IgD-negative memory B cell (primary cell): ENCODE results near the gene MOK. TPM values are rescaled to one million over a fixed set of nuclear protein-coding genes. Genes with fewer than 3 reads are reported as not detected.
A peak's percentile ranks its signal among the peaks of the same experiment; 100 is the strongest.
"Not testable (repeated sequence)": the region's sequence is repeated elsewhere in the genome, so short reads cannot be mapped to it uniquely, and the experiment has no call there.

Experiments used
- H3K27ac Mint-ChIP-seq, 3 donors: one replicate each; pipeline ENCODE4 v1.8.0; 2020 to 2022; ENCODE audit warnings: mild to moderate bottlenecking in 3 of 3, mixed read lengths in 3 of 3, moderate library complexity in 1 of 3
- H3K27me3 Mint-ChIP-seq: one replicate; pipeline ENCODE4 v1.8.0; 2021; ENCODE audit warnings: mixed read lengths
- H3K36me3 Mint-ChIP-seq: one replicate; pipeline ENCODE4 v1.8.0; 2020; ENCODE audit warnings: mild to moderate bottlenecking, mixed read lengths
- H3K4me1 Mint-ChIP-seq, 3 donors: one replicate each; pipeline ENCODE4 v1.8.0; 2020 to 2022; ENCODE audit warnings: mixed read lengths in 3 of 3, mild to moderate bottlenecking in 1 of 3
- H3K4me3 Mint-ChIP-seq, 4 donors: one replicate each; pipeline ENCODE4 v1.8.0; 2020 to 2022; ENCODE audit warnings: mild to moderate bottlenecking in 4 of 4, mixed read lengths in 4 of 4, moderate library complexity in 3 of 4
- H3K9me3 Mint-ChIP-seq, 3 donors: one replicate each; pipeline ENCODE4 v1.8.0; 2020 to 2021; ENCODE audit warnings: mixed read lengths in 3 of 3, mild to moderate bottlenecking in 1 of 3
- polyA plus RNA-seq: library from polyadenylated mRNA; unstranded; fragments of 300-500 nt; fragmentation: Illumina TruSeq; gene quantifications from one replicate; pipeline ENCODE4 v1.2.3, GENCODE V29; 2021

The MOK gene
- polyA plus RNA-seq, 1 donor from 2014 or later, result 0.43 TPM

- H3K27me3 Mint-ChIP-seq, result no peaks in the 10 kb centered on the region
- no peak overlapping the region for H3K4me3 Mint-ChIP-seq
- peaks cover 12% of the 10 kb centered on the region for H3K36me3 Mint-ChIP-seq
- no peak overlapping the region for H3K27ac Mint-ChIP-seq
- H3K4me1 Mint-ChIP-seq, result peaks cover 0 to 5% (median 3%) of the 10 kb centered on the region in 3 donors
- no peaks in the 10 kb centered on the region for H3K9me3 Mint-ChIP-seq
These were observed 29.1 kb upstream of the MOK start for GRCh38 chr14:102333795-102334705.

- Mint-ChIP-seq H3K9me3 (no peaks in the 10 kb centered on the region), H3K27me3 (no peaks in the 10 kb centered on the region), H3K4me1 (peaks cover 0 to 3% (median 2%) of the 10 kb centered on the region in 3 donors), H3K27ac (peak overlapping the region in 1 of 3 donors; percentile 23), H3K4me3 (no peak overlapping the region), H3K36me3 (peaks cover 12% of the 10 kb centered on the region)
These were observed 28.4 kb upstream of the MOK start for GRCh38 chr14:102333390-102333789.

GRCh38 chr14:102330806-102331205 lies 25.8 kb upstream of the MOK start:
- Mint-ChIP-seq H3K27me3 (no peaks in the 10 kb centered on the region), H3K36me3 (peaks cover 7% of the 10 kb centered on the region), H3K4me1 (peaks cover 0 to 3% (median 2%) of the 10 kb centered on the region in 3 donors), H3K27ac (no peak overlapping the region), H3K9me3 (no peaks in the 10 kb centered on the region), H3K4me3 (no peak overlapping the region)

- H3K27me3 Mint-ChIP-seq, H3K4me1 Mint-ChIP-seq, H3K4me3 Mint-ChIP-seq, H3K36me3 Mint-ChIP-seq, H3K27ac Mint-ChIP-seq, H3K9me3 Mint-ChIP-seq: not testable (repeated sequence)
These were observed 24.4 kb upstream of the MOK start for GRCh38 chr14:102329381-102329780.

- no peaks in the 10 kb centered on the region for H3K9me3 Mint-ChIP-seq
- peak overlapping the region in 1 of 4 donors; percentile 43 for H3K4me3 Mint-ChIP-seq
- peaks cover 1% of the 10 kb centered on the region for H3K36me3 Mint-ChIP-seq
- H3K4me1 Mint-ChIP-seq, result peaks cover 6 to 11% (median 7%) of the 10 kb centered on the region in 3 donors
- H3K27ac Mint-ChIP-seq, result peak overlapping the region in 1 of 3 donors; percentile 7
- H3K27me3 Mint-ChIP-seq, result no peaks in the 10 kb centered on the region
These were observed 21.6 kb upstream of the MOK start for GRCh38 chr14:102326583-102326982.

GRCh38 chr14:102325791-102326345 lies 20.9 kb upstream of the MOK start:
- Mint-ChIP-seq H3K9me3 (no peaks in the 10 kb centered on the region), H3K4me1 (peaks cover 8 to 15% (median 12%) of the 10 kb centered on the region in 3 donors), H3K36me3 (no peaks in the 10 kb centered on the region), H3K27me3 (no peaks in the 10 kb centered on the region), H3K4me3 (no peak overlapping the region), H3K27ac (no peak overlapping the region)

GRCh38 chr14:102323102-102323501 lies 18.1 kb upstream of the MOK start:
- peak overlapping the region in 2 of 3 donors; percentile 40 to 79 for H3K27ac Mint-ChIP-seq
- peak overlapping the region in 2 of 4 donors; percentile 54 to 85 for H3K4me3 Mint-ChIP-seq
- H3K9me3 Mint-ChIP-seq, result no peaks in the 10 kb centered on the region
- H3K27me3 Mint-ChIP-seq, result no peaks in the 10 kb centered on the region
- H3K4me1 Mint-ChIP-seq, result peaks cover 18 to 28% (median 24%) of the 10 kb centered on the region in 3 donors
- H3K36me3 Mint-ChIP-seq, result no peaks in the 10 kb centered on the region

- Mint-ChIP-seq H3K36me3 (no peaks in the 10 kb centered on the region), H3K9me3 (peaks cover 0 to 2% (median 0%) of the 10 kb centered on the region in 3 donors), H3K27me3 (no peaks in the 10 kb centered on the region), H3K4me1 (peaks cover 29 to 41% (median 30%) of the 10 kb centered on the region in 3 donors), H3K27ac (peak overlapping the region; percentile 57 to 100 (median 71)), H3K4me3 (peak overlapping the region in 2 of 4 donors; percentile 25 to 99)
These were observed 16.8 kb upstream of the MOK start for GRCh38 chr14:102321456-102322422.

GRCh38 chr14:102320671-102321455 lies 15.9 kb upstream of the MOK start:
- Mint-ChIP-seq H3K4me1 (peaks cover 31 to 46% (median 33%) of the 10 kb centered on the region in 3 donors), H3K27me3 (no peaks in the 10 kb centered on the region), H3K9me3 (peaks cover 0 to 2% (median 0%) of the 10 kb centered on the region in 3 donors), H3K36me3 (no peaks in the 10 kb centered on the region), H3K4me3 (peak overlapping the region; percentile 86 to 99 (median 94)), H3K27ac (peak overlapping the region in 2 of 3 donors; percentile 96 to 100)

- peaks cover 0 to 2% (median 0%) of the 10 kb centered on the region in 3 donors for H3K9me3 Mint-ChIP-seq
- H3K36me3 Mint-ChIP-seq, result no peaks in the 10 kb centered on the region
- peaks cover 31 to 46% (median 33%) of the 10 kb centered on the region in 3 donors for H3K4me1 Mint-ChIP-seq
- H3K27me3 Mint-ChIP-seq, result no peaks in the 10 kb centered on the region
- peak overlapping the region; percentile 92 to 100 (median 96) for H3K27ac Mint-ChIP-seq
- H3K4me3 Mint-ChIP-seq, result peak overlapping the region; percentile 86 to 99 (median 94)
These were observed 15.2 kb upstream of the MOK start for GRCh38 chr14:102320033-102320660.

- H3K4me3 Mint-ChIP-seq, result peak within 1 kb of the TSS; percentile 95 to 99 (median 98)
- H3K4me1 Mint-ChIP-seq, result peaks cover 37 to 53% (median 37%) of the 10 kb centered on the region in 3 donors
- peaks cover 0 to 2% (median 0%) of the 10 kb centered on the region in 3 donors for H3K9me3 Mint-ChIP-seq
- H3K27me3 Mint-ChIP-seq, result peaks cover 1% of the 10 kb centered on the region
- peak within 1 kb of the TSS; percentile 98 to 100 (median 99) for H3K27ac Mint-ChIP-seq
- H3K36me3 Mint-ChIP-seq, result no peaks in the 10 kb centered on the region
These were observed 14.5 kb upstream of the MOK start, which contains the start of gene ZNF839 for GRCh38 chr14:102319351-102320032. Gene ZNF839, plus strand, starts transcription at chr14:102319746. Its CDS starts 20 bp downstream, at chr14:102319766.

- no peaks in the 10 kb centered on the region for H3K36me3 Mint-ChIP-seq
- peaks cover 42 to 57% (median 42%) of the 10 kb centered on the region in 3 donors for H3K4me1 Mint-ChIP-seq
- H3K27me3 Mint-ChIP-seq, result peaks cover 1% of the 10 kb centered on the region
- peak overlapping the region; percentile 95 to 99 (median 98) for H3K4me3 Mint-ChIP-seq
- H3K9me3 Mint-ChIP-seq, result peaks cover 0 to 2% (median 0%) of the 10 kb centered on the region in 3 donors
- H3K27ac Mint-ChIP-seq, result peak overlapping the region; percentile 98 to 100 (median 99)
These were observed 13.9 kb upstream of the MOK start for GRCh38 chr14:102318781-102319276.
